Left colon (tissue), 2 donors: ENCODE results near the gene YPEL3. TPM values are rescaled to one million over a fixed set of nuclear protein-coding genes. Genes with fewer than 3 reads are reported as not detected.
"Not testable (repeated sequence)": the region's sequence is repeated elsewhere in the genome, so short reads cannot be mapped to it uniquely, and the experiment has no call there.

Source experiments
- ATAC-seq: fragments of 200-7000 bp; cut with Tn5 transposase; one replicate; pipeline ENCODE4 v1.9.1; 2020; ENCODE audit warnings: mild to moderate bottlenecking, moderate library complexity
- DNase-seq, 2 donors: peaks; one replicate each; pipeline ENCODE4 v3.0.0-alpha.2; 2020
- intact Hi-C, 2 donors: fragments of 100-400 bp; cut with DNase I in 1 of 2; cut with micrococcal nuclease in 1 of 2; formaldehyde crosslinking; loops; one replicate each; pipeline versions ENCODE4 v1.11.2 to v1.14.0; 2022; cut with DNase I, micrococcal nuclease
- long read RNA-seq: library from polyadenylated mRNA; unstranded; transcript quantifications from one replicate; pipeline ENCODE4 v2.0.0, GENCODE V29; 2021
- total RNA-seq, 2 donors: library from RNA; stranded (reverse); fragmentation: NEBNext Ultra II Directional; extraction: Animal tissue kit (Norgen Biotek cat#: 25700); gene quantifications; one replicate each; pipeline ENCODE4 v1.2.1, GENCODE V29; 2021
- donor health status: DM: no; HTN: no; CAD: no.
- donor health status: DM: yes; HTN: yes; CAD: no.

Gene YPEL3, protein sequence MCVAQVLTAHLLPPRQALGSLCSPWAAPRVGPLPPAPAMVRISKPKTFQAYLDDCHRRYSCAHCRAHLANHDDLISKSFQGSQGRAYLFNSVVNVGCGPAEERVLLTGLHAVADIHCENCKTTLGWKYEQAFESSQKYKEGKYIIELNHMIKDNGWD
- total RNA-seq = 10 to 100 TPM; 30.5 to 58.2 TPM
- long read RNA-seq, transcript YPEL3-201 (5 exons, 935 nt) = major isoform, 9 of 14 reads
- long read RNA-seq, partial matches to known transcripts = 2 of 14 reads
- long read RNA-seq, other reads (novel, unspliced or antisense) = 2 of 14 reads

DNA sequence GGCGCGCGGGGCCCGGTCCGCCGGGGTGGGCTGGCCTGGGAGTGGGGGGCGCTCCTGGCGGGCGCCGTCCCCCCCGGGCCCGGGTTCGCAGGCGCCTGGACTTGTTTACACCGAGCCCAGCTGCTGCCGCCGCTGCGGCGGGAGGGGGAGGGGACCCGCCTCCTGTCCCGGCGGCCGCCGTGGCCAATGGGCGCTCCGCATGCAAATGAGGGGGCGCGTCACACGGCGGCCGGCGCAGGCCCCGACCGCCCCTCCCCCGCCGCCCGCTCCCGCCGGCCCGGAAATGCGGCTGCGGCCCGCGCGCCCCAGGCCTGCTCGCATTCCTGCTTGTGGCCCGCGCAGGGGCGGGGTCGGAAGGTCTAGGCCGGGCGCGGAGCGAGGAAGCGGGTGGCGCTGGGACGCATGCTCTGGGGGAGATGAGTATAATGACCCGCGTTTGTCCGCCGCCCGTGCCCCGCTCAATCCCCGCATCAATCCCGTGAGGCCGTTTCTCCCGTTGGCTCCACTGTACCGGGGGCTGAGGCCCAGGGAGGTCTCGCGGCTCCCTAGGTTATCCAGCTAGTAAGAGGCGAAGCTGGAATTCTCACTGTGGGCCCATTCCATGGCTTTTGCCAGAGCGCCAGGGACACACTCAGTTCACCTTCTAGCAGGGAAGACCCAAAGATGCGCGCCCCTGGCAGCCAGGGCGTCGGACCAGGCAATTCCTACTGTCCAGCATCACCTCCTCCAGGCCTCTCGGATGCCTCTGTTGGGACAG lies at the start of gene YPEL3:
Gene YPEL3, minus strand, starts transcription at position 109 of the 757 bp plus-strand sequence. CDS start 731 bp downstream, outside the sequence.
- intact Hi-C loops = no loop called here
- peak; percentile 72 for ATAC-seq

DNA sequence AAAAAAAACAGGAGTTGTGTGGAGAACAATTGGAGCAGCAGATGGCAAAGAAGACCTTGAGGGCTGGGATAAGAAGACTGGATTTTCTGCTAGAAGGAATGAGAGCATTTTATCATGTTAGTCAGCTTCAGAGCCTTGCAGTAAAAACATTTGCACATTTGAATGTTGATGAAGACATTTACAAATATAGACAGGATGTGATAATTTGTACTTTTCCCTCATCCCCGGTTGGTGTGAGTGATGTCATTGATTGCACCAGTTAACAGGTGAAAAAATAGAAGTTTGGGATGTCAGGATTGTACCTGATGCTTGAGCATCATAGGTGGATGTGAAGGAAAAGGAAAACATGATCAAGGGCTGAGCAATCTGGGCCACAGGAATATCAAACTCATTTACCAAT lies 49.6 kb upstream of the YPEL3 start:
- intact Hi-C loops = no loop called here
- DNase-seq (no peak), ATAC-seq (no peak)

More for the DNA sequence above, at the start of gene YPEL3:
- peak; percentile 94 to 95 for DNase-seq

DNA sequence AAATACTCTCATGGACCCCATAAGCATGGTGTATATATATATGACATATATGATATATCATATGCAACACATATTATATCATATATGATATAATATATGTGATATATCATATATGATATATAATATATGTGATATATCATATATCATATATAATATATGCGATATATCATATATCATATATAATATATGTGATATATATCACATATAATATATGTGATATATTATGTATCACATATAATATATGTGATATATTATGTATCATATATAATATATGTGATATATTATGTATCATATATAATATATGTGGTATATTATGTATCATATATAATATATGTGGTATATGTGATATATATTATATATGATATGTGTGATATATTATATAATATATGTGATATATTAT lies 48.9 kb upstream of the YPEL3 start:
- ATAC-seq = no peak
- DNase-seq = no peak
- intact Hi-C loops = no loop called here

DNA sequence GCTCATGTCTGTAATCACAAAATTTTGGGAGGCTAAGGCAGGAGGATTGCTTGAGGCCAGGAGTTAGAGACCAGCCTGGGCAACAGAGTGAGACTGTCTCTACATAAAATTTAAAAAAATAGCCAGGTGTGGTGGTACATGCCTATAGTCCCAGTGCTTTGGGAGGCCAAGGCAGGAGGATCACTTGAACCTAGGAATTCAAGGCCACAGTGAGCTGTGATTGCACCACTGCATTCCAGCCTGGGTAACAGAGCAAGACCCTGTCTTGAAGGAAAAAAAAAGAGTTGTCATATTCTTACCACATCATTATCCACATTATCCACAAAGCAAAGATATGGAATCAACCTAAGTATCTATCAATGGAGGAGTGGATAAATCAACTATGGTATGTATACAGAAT lies 48.0 kb upstream of the YPEL3 start:
- ATAC-seq (no peak), DNase-seq (no peak)
- intact Hi-C loops = no loop called here

DNA sequence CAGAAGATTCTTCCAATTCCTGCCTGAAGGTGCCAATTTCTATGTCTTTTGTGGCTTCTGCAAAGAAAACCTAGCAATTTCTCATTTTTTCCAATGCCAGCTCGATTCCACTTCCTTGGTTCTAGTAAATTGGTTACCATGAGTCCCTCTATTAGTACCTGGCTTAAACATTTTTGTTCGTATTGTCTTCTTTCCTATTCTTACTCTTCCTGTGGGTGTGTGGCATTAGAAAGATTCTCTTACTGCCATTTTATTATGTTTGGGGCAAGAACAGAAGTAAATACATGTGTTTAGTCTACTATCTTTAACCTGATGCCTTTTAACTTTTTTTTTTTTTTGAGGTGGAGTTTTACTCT lies 47.3 kb upstream of the YPEL3 start:
- DNase-seq (no peak), ATAC-seq (no peak)
- intact Hi-C loops = no loop called here

DNA sequence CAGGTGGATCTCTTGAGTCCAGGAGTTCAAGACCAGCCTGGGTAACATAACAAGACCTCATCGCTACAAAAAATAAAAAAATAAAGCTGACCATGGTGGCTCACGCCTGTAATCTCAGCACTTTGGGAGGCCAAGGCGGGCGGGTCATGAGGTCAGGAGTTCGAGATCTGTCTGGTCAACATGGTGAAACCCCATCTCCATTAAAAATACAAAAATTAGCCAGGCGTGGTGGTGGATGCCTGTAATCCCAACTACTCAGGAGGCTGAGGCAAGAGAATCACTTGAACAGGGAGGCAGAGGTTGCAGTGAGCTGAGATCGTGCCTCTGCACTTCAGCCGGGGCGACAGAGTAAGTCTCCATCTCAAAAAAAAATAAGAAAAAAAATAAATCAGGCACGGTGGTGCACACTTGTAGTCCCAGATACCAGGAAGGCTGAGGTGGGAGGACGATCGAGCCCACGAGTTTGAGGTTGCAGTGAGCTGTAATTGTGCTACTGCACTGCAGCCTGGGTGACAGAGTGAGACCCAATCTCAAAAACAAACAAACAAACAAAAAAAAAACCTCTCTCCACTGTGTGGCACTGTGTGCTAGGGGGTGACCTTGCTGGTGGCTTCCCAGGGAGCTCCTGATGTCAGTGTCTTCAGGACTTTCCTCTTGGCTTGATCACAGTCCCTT lies 46.8 kb upstream of the YPEL3 start:
- peak; percentile 14 for ATAC-seq
- intact Hi-C loops = no loop called here
- no peak for DNase-seq

DNA sequence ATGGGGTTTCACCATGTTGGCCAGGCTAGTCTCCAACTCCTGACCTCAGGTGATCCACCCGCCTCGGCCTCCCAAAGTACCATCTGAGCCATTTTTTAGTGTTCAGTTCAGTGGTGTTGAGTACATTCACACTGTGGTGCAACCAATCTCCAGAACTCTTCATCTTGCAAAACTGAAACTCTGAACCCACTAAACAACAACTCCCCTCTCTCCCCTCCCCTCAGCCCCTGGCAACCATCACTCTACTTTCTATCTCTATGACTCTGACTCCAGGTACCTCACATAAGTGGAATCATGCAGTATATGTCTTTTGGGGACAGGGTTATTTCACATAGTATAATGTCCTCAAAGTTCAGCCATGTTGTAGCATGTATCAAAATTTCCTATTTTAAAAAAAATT lies 45.7 kb upstream of the YPEL3 start:
- ATAC-seq = no peak
- intact Hi-C loops = no loop called here
- no peak for DNase-seq

DNA sequence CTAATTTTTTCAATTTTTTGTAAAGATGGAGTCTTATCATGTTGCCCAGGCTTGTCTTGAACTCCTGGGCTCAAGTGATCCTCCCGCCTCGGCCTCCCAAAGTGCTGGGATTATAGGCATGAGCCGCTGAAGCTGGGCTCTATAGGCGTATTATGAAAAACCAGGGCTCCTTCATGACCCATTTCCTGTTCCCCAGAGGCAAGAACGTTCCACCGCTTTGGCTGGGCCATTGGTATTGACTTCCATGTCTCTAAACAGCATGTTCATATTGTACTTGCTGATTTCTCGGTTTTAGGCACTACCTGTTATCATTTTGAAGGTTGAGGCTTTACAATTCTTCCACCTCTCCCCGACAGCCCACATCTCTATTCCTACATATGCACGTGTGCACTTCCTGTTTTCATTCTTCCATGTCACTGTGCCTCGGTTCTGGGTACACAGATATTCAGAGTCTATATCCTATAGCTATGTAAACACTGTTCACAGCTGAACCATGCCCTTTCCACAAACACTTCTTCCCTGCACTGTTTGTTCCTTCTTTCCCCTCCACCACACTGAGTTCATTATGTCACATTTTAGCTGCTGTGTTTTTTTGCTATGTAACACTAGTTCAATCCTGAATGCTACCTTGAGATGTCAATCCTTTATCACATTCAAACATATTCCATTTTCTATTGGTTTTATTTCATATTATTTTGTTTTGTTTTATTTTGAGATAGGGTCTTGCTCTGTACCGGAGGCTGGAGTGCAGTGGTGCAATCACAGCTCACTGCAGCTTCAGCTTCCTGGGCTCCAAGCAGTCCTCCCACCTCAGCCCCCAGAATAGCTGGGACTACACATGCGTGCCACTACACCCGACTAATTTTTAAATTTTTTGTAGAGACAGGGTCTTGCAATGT lies 43.8 kb upstream of the YPEL3 start:
- ATAC-seq = peak; percentile 97
- peak in 1 of 2 donors; percentile 32 for DNase-seq
- intact Hi-C loops = no loop called here

DNA sequence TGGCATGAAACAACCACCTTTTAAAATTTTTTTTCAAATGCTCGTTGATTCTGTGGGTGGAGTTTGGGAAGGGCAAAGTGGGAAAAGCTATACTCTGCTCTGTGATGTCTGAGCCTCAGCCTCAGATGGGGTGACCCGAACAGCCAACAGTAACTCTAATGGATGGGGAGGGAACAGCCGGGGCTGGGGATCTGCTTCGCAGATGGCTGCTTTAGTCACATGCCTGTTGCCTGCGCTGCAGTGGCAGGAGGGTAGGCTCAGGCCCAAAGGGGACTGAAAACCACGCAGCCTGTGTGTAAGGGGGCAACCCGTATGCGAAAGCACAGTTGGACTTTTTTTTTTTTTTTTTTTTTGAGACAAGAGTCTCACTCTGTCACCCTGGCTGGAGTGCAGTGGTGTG lies 41.9 kb upstream of the YPEL3 start:
- intact Hi-C loops = no loop called here
- no peak for ATAC-seq
- DNase-seq = no peak

DNA sequence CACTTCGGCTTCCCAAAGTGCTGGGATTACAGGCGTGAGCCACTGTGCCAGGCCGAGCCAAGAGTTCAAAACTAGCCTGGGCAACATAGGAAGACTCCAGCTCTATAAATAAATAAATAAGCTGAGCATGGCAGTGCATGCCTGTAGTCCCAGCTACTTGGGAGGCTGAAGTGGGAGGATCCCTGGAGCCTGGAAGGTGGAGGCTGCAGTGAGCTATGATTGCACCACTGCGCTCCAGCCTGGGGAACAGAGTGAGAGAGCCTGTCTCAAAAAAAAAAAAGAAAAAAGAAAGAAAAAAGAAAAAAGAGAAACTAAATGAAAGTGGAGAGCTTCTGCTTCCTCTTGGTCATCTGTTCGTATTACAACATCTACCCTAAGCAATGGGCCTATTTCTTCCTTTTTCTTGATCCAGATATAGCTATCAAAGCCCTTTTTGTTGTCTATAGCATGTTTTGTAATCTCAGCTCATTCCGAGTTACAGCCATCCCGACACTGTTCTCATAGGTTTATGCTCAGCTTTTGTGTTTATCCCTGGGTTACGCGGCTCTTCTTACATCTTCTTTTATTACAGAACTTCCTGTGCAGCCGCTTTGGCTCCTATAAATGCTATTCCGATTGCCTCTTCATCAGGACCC lies 41.1 kb upstream of the YPEL3 start:
- ATAC-seq (no peak), DNase-seq (no peak)
- intact Hi-C loops = no loop called here

DNA sequence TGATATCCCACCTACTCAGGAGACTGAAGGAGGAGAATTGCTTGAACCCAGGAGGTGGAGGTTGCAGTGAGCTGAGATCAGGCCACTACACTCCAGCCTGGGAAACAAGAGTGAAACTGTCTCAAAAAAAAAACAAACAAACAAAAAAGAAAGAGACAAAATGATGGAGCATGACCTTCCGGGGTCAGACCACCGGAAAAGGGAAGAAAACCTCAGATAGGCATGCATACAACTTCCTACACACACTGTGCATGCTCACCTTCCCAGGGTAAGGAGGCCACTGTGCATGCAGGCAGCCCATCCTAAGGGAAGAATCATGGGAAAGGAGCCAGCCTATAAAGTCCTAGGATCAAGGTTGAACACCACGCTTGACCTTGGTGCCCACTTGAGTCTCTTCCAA lies 36.6 kb upstream of the YPEL3 start:
- DNase-seq = no peak
- intact Hi-C loops = no loop called here
- ATAC-seq = no peak

DNA sequence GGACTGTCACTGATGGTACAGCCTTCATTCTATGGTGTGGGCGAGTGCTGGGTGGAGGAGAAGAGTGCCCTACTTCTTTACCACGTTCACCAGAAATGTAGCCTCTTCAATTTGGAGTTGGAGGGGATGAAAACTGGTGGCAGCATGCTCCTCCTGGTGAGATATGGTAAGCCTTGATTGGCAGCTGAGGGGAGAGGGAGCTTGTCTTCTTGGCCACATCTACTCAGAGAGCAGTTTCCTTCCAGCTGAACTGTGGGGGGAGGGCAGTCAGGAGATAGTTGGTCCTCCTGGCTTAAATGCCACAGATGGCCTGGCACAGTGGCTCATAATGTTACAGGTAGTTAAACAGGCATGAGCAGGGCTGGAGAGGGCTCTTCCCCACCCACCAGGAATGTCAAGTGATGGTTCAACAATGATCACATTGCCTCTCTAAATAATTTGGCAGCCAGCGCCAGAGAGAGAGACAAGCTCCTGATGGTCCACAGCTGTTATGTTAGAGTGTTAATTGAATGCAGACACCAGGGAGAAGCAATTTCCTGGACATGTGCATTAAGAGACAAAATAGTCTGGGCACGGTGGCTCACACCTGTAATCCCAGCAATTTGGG lies 36.0 kb upstream of the YPEL3 start:
- intact Hi-C loops = no loop called here
- ATAC-seq (no peak), DNase-seq (no peak)

DNA sequence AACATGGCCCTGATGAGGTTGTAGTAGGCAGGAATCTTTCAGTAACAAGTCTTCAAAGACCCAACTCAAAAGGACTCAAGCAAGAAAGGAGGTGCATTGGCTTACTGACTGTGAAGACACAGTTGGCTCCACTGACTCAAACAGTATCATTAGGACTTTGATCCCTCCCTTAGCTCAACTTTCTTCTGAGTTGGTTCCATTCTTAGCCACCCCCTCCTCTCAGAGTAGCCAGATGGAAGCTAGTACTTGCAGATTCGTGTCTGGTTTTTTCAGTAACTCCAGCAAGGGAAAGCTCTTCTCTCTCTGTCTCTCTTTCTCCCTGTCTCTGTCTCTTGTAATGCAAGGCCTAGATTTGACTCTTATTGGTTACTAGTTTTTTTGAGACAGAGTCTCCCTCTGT lies 32.0 kb upstream of the YPEL3 start:
- intact Hi-C loops = no loop called here
- DNase-seq = no peak
- ATAC-seq = no peak

DNA sequence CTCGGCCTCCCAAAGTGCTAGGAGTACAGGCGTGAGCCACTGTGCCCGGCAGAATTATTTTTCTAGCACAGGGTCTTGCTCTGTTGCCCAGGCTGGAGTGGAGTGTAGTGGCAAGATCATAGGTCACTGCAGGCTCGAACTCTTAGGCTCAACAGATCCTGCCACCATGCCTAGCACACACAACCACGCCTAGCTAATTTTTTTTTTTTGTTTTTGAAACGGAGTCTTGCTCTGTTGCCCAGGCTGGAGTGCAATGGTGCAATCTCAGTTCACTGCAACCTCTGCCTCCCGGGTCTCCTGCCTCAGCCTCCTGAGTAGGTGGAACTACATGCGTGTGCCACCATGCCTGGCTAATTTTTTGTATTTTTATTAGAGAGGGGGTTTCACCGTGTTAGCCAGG lies 29.7 kb upstream of the YPEL3 start:
- intact Hi-C loops, ATAC-seq, DNase-seq: not testable (repeated sequence)

DNA sequence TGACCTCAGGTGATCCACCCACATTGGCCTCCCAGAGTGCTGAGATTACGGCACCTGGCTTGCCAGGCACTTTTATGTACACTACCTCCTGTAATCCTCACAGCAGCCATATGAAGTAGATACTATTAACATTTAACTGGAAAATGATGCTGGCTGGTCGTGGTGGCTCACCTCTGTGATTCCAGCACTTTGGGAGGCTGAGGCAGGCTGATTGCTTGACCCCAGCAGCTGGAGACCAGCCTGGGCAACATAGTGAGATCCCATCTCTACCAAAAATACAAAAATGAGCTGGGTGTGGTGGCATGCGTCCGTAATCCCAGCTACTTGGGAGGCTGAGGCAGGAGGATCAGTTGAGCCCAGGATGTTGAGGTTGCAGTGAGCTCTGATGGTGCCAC lies 29.0 kb upstream of the YPEL3 start:
- DNase-seq (no peak), ATAC-seq (no peak)
- intact Hi-C loops = no loop called here

DNA sequence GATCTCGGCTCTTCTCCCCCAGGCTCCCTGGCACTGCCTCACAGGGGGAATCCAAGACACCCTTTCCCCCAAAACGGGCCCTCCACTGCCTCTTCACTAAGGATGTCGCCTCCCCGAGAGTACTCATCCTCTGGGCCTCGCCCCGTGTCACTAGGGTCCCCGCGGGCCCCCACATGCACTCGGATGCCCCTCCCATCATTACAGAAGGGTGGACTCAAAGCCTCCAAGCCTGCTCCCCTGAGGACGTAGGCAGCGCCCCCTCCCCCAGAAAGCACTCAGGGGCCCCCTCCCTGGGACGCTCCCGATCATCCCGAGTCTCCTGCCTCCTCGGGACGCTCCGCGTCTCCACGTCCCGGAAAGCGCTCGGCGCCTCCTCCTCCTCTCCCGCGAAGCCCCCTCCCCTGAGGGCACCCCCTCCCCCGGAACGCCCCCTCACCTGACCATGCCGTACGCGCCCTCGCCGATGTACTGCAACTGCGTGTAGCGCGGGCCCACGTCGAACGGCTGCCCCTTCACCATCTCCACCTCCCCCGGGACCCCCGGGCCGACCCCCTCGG lies 26.7 kb upstream of the YPEL3 start:
- DNase-seq = peak; percentile 40 to 51
- ATAC-seq = peak; percentile 9
- intact Hi-C loops = no loop called here

DNA sequence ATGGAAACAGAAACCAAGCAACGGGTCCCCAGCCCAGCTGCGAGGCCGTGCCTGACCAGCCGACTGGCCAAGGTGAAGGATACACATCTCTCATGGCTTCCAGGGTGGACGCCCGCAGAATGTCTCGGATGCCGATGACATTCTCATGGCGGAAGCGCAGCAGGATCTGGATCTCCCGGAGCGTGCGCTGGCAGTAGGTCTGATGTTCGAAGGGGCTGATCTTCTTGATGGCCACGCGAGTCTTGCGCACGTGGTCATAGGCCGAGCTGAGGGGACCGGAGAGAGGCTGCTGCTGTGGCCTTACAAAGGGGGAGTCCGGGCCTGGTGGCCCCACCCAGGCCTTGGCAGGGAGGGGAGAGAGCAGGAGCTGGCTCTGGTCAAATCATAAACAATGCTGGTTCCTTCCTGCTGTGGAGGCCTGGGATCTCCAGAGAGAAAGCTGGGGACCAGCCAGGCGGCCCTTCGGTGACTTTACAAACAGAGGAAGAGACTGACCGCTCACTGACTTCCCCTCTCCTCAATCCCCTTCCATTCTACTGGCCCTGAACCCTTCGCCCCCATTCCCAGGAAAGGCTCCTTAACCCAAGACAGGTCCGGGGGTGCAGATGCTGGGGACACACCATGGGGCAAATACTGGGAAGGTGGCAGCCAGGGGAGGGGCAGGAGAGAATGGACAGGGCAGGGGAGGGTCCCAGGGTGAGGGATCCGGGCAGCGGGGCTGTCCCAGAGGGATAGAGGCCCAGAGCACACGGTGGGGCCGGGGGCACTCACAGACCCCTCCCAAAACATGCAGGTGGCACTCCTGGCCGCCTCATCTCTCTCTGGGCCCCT lies 25.9 kb upstream of the YPEL3 start:
- DNase-seq (peak; percentile 57 to 69), ATAC-seq (peak; percentile 28)
- intact Hi-C loops = no loop called here
